NB4 (cell line): ENCODE data around the gene F8.

Experiments
- POLR2A ChIP-seq: IDR thresholded peaks from 2 replicates; pipeline ENCODE4 v1.6.1; 2011; ENCODE audit warnings: mild to moderate bottlenecking; ENCODE audit not compliant: insufficient read length; ENCODE audit errors: extremely low read depth
- TF ChIP-seq, protein P1 (sequence below): IDR thresholded peaks from 2 replicates; pipeline ENCODE4 v1.6.1; 2011; ENCODE audit warnings: low read depth, low read length
- TF ChIP-seq, protein P2 (sequence below): IDR thresholded peaks from one replicate; pipeline ENCODE4 v1.5.1; 2012; ENCODE audit warnings: low read depth, low read length

GRCh38 chrX:154914052-154914451 lies 108.5 kb downstream of the F8 start:
- TF ChIP-seq, protein P1, sequence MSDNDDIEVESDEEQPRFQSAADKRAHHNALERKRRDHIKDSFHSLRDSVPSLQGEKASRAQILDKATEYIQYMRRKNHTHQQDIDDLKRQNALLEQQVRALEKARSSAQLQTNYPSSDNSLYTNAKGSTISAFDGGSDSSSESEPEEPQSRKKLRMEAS = no peak
- TF ChIP-seq, protein P2, sequence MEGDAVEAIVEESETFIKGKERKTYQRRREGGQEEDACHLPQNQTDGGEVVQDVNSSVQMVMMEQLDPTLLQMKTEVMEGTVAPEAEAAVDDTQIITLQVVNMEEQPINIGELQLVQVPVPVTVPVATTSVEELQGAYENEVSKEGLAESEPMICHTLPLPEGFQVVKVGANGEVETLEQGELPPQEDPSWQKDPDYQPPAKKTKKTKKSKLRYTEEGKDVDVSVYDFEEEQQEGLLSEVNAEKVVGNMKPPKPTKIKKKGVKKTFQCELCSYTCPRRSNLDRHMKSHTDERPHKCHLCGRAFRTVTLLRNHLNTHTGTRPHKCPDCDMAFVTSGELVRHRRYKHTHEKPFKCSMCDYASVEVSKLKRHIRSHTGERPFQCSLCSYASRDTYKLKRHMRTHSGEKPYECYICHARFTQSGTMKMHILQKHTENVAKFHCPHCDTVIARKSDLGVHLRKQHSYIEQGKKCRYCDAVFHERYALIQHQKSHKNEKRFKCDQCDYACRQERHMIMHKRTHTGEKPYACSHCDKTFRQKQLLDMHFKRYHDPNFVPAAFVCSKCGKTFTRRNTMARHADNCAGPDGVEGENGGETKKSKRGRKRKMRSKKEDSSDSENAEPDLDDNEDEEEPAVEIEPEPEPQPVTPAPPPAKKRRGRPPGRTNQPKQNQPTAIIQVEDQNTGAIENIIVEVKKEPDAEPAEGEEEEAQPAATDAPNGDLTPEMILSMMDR = no peak
- TF ChIP-seq POLR2A = no peak
